ENCODE measurements around the gene TMCC1. TPM values are rescaled to one million over a fixed set of nuclear protein-coding genes. Genes with fewer than 3 reads are reported as not detected.
"Not testable (repeated sequence)": the region's sequence is repeated elsewhere in the genome, so short reads cannot be mapped to it uniquely, and the experiment has no call there.

TMCC1 gene
- total RNA-seq, 1 donor from 2014 or later: 52.5 TPM

- peaks cover 12% of the 10 kb centered on the region for H3K27me3 Mint-ChIP-seq
- H3K36me3 Mint-ChIP-seq (ENCODE audit: insufficient read depth): no peaks in the 10 kb centered on the region
- DNase-seq (ENCODE audit: low spot score, unreplicated experiment): no peak
- H3K4me3 Mint-ChIP-seq (ENCODE audit: low read depth): no peak overlapping the region
- no peaks in the 10 kb centered on the region for H3K9me3 Mint-ChIP-seq (ENCODE audit: low read depth)
- no peaks in the 10 kb centered on the region for H3K4me1 Mint-ChIP-seq (ENCODE audit: low read depth)
- TF ChIP-seq CTCF (IDR thresholded peaks at IDR 0.05; ENCODE audit: unreplicated experiment): no peak
- no peak overlapping the region for H3K27ac Mint-ChIP-seq
Observed at GRCh38 chr3:129614435-129614834, 279.1 kb downstream of the TMCC1 start.

- no peak for TF ChIP-seq CTCF (IDR thresholded peaks at IDR 0.05; ENCODE audit: unreplicated experiment)
- peaks cover 21% of the 10 kb centered on the region for H3K27me3 Mint-ChIP-seq
- H3K36me3 Mint-ChIP-seq (ENCODE audit: insufficient read depth): no peaks in the 10 kb centered on the region
- no peak overlapping the region for H3K4me3 Mint-ChIP-seq (ENCODE audit: low read depth)
- DNase-seq (ENCODE audit: low spot score, unreplicated experiment): no peak
- H3K4me1 Mint-ChIP-seq (ENCODE audit: low read depth): no peaks in the 10 kb centered on the region
- H3K27ac Mint-ChIP-seq: no peak overlapping the region
- H3K9me3 Mint-ChIP-seq (ENCODE audit: low read depth): no peaks in the 10 kb centered on the region
Observed at GRCh38 chr3:129613367-129613740, 280.2 kb downstream of the TMCC1 start.

GRCh38 chr3:129612534-129613366, 280.8 kb downstream of the TMCC1 start:
- peaks cover 24% of the 10 kb centered on the region for H3K27me3 Mint-ChIP-seq
- no peaks in the 10 kb centered on the region for H3K36me3 Mint-ChIP-seq (ENCODE audit: insufficient read depth)
- H3K4me3 Mint-ChIP-seq (ENCODE audit: low read depth): no peak overlapping the region
- H3K4me1 Mint-ChIP-seq (ENCODE audit: low read depth): no peaks in the 10 kb centered on the region
- peak overlapping the region; percentile 29 for H3K27ac Mint-ChIP-seq
- no peaks in the 10 kb centered on the region for H3K9me3 Mint-ChIP-seq (ENCODE audit: low read depth)
- no peak for TF ChIP-seq CTCF (IDR thresholded peaks at IDR 0.05; ENCODE audit: unreplicated experiment)
- no peak for DNase-seq (ENCODE audit: low spot score, unreplicated experiment)

GRCh38 chr3:129611812-129612533, 281.5 kb downstream of the TMCC1 start:
- Mint-ChIP-seq H3K27me3 (peaks cover 29% of the 10 kb centered on the region), H3K9me3 (ENCODE audit: low read depth) (no peaks in the 10 kb centered on the region), H3K27ac (peak overlapping the region; percentile 29), H3K4me3 (ENCODE audit: low read depth) (no peak overlapping the region), H3K4me1 (ENCODE audit: low read depth) (no peaks in the 10 kb centered on the region), H3K36me3 (ENCODE audit: insufficient read depth) (no peaks in the 10 kb centered on the region)
- DNase-seq (ENCODE audit: low spot score, unreplicated experiment): no peak
- no peak for TF ChIP-seq CTCF (IDR thresholded peaks at IDR 0.05; ENCODE audit: unreplicated experiment)

GRCh38 chr3:129611446-129611800, 282.1 kb downstream of the TMCC1 start:
- peaks cover 30% of the 10 kb centered on the region for H3K27me3 Mint-ChIP-seq
- H3K9me3 Mint-ChIP-seq (ENCODE audit: low read depth): no peaks in the 10 kb centered on the region
- no peaks in the 10 kb centered on the region for H3K4me1 Mint-ChIP-seq (ENCODE audit: low read depth)
- no peak overlapping the region for H3K27ac Mint-ChIP-seq
- H3K4me3 Mint-ChIP-seq (ENCODE audit: low read depth): no peak overlapping the region
- DNase-seq (ENCODE audit: low spot score, unreplicated experiment): no peak
- no peaks in the 10 kb centered on the region for H3K36me3 Mint-ChIP-seq (ENCODE audit: insufficient read depth)
- no peak for TF ChIP-seq CTCF (IDR thresholded peaks at IDR 0.05; ENCODE audit: unreplicated experiment)

- H3K27ac Mint-ChIP-seq; H3K4me1 Mint-ChIP-seq (ENCODE audit: low read depth); H3K9me3 Mint-ChIP-seq (ENCODE audit: low read depth); H3K4me3 Mint-ChIP-seq (ENCODE audit: low read depth); DNase-seq (ENCODE audit: low spot score, unreplicated experiment); H3K36me3 Mint-ChIP-seq (ENCODE audit: insufficient read depth): not testable (repeated sequence)
- H3K27me3 Mint-ChIP-seq: peaks cover 30% of the 10 kb centered on the region
Observed at GRCh38 chr3:129610794-129611445, 282.6 kb downstream of the TMCC1 start.

Measured in progenitor cell of endocrine pancreas (in vitro differentiated cells).